Breast epithelium (tissue), 4 donors: ENCODE data around the gene TM6SF1. TPM values are rescaled to one million over a fixed set of nuclear protein-coding genes. Genes with fewer than 3 reads are reported as not detected.

Experiments
- DNase-seq, 2 donors: peaks; one replicate each; pipeline ENCODE4 v3.0.0-alpha.2; 2019; ENCODE audit warnings: low spot score in 2 of 2
- H3K27ac ChIP-seq, 2 donors: fragments of 200-600 bp; sonication (generic) in 1 of 2; one replicate each; pipeline ENCODE4 v1.5.1; 2016 to 2019; ENCODE audit warnings: mild to moderate bottlenecking in 1 of 2
- H3K27me3 ChIP-seq, 2 donors: fragments of 200-600 bp; sonication (generic) in 1 of 2; one replicate each; pipeline versions ENCODE4 v1.5.1 to v1.6.0; 2017 to 2019; ENCODE audit warnings: control low read depth in 1 of 2, mild to moderate bottlenecking in 1 of 2
- H3K36me3 ChIP-seq: fragments of 200-600 bp; one replicate; pipeline ENCODE4 v1.5.1; 2019
- H3K4me1 ChIP-seq, 2 donors: fragments of 200-600 bp; sonication (generic); one replicate each; pipeline ENCODE4 v1.5.1; 2016 to 2019; ENCODE audit warnings: control low read depth in 1 of 2
- H3K4me3 ChIP-seq, 3 donors: fragments of 200-600 bp; sonication (generic); 1 replicate in 2 of 3; 2 replicates in 1 of 3; pipeline ENCODE4 v1.5.1; 2016 to 2019; ENCODE audit warnings: mild to moderate bottlenecking in 3 of 3, moderate library complexity in 2 of 3
- H3K9me3 ChIP-seq, 2 donors: fragments of 200-600 bp; sonication (generic) in 1 of 2; one replicate each; pipeline ENCODE4 v1.5.1; 2016 to 2019; ENCODE audit warnings: control low read depth in 1 of 2
- POLR2A ChIP-seq: fragments of 450-650 bp; IDR thresholded peaks from one replicate; pipeline ENCODE4 v1.6.1; 2016; ENCODE audit warnings: antibody characterized with exemption, mild to moderate bottlenecking, moderate library complexity
- POLR2AphosphoS5 ChIP-seq, 3 donors: sonication (generic); formaldehyde crosslinking; IDR thresholded peaks; one replicate each; pipeline ENCODE4 v1.6.1; 2017; ENCODE audit warnings: antibody characterized with exemption in 3 of 3
- intact Hi-C: fragments of 100-400 bp; cut with DNase I; formaldehyde crosslinking; loops from one replicate; pipeline ENCODE4 v1.15.1; 2023; ENCODE audit warnings: low total_unique reads
- total RNA-seq, 3 donors: library from RNA; depleted of rRNA; stranded (reverse); fragments of >200 nt; gene quantifications; one replicate each; pipeline ENCODE4 v1.1.0, GENCODE V29; 2016
- TF ChIP-seq, protein P1 (sequence below), 3 donors: fragments of 450-650 bp; IDR thresholded peaks; one replicate each; pipeline ENCODE4 v1.5.1; 2016 to 2017; ENCODE audit warnings: antibody characterized with exemption in 3 of 3, mild to moderate bottlenecking in 3 of 3, moderate library complexity in 3 of 3

TM6SF1 gene
- total RNA-seq, 3 donors from 2014 or later, result 6.4 to 8.5 (median 7.3) TPM

DNA sequence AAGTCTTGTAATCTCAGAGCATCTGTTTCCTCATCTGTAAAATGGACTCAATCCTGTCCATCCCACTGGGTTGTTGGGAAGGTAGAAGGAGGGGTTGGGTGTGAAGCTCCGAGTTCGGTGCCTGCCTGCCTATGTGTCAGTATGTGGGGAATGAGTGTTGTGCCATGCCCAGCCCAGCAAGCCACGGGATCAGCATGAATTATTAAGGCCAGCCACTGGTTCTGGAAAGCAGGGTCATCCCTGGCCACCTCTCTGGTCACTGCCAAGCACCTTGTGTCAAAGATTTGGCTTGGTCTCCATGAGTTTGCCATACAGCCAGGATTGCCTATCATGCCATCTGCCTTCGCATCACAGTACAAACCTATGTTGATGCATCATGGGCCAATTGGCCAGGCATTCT is 11.5 kb downstream of the TM6SF1 start:
- Histone ChIP-seq H3K27me3 (no peaks in the 10 kb centered on the region), H3K4me3 (no peak overlapping the region), H3K9me3 (no peaks in the 10 kb centered on the region), H3K36me3 (no peaks in the 10 kb centered on the region), H3K27ac (no peak overlapping the region), H3K4me1 (no peaks in the 10 kb centered on the region)
- no peak for DNase-seq
- intact Hi-C loops, result no loop called here
- TF ChIP-seq, protein P1, sequence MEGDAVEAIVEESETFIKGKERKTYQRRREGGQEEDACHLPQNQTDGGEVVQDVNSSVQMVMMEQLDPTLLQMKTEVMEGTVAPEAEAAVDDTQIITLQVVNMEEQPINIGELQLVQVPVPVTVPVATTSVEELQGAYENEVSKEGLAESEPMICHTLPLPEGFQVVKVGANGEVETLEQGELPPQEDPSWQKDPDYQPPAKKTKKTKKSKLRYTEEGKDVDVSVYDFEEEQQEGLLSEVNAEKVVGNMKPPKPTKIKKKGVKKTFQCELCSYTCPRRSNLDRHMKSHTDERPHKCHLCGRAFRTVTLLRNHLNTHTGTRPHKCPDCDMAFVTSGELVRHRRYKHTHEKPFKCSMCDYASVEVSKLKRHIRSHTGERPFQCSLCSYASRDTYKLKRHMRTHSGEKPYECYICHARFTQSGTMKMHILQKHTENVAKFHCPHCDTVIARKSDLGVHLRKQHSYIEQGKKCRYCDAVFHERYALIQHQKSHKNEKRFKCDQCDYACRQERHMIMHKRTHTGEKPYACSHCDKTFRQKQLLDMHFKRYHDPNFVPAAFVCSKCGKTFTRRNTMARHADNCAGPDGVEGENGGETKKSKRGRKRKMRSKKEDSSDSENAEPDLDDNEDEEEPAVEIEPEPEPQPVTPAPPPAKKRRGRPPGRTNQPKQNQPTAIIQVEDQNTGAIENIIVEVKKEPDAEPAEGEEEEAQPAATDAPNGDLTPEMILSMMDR (IDR thresholded peaks at IDR 0.05), result no peak
- TF ChIP-seq POLR2AphosphoS5 (IDR thresholded peaks at IDR 0.05) (no peak), POLR2A (no peak)

DNA sequence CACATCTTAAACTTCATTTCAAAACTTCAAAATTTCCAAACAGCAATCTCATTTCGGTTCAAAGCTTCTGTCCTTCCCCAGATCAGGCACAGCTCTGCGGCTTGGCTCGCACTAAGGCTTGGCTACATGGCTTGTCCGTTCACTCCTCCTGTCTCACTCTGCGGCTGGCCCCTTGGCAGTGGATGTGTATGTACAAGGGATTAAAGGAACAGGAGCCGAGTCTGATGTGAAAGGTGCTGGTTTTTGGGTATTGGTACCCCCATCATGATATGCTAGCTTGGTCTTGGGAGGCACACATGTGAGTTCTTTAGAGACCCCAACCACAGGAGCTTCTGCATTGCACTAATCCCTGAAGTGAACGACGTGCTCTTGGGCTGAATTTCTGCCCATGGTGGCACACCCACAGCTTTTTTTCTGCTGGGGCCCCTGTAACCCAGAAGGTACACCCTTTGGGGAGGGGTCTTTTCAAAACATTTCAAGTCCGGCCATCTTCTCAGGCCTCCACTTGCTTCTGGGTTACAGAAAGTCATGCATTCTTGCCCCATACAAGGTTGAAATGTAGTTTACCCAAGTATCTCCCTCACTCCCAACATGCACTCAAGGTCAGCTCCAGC is 12.6 kb downstream of the TM6SF1 start:
- TF ChIP-seq, protein P1 (IDR thresholded peaks at IDR 0.05), result no peak
- TF ChIP-seq POLR2AphosphoS5 (IDR thresholded peaks at IDR 0.05) (no peak), POLR2A (no peak)
- no peak for DNase-seq
- Histone ChIP-seq H3K27me3 (no peaks in the 10 kb centered on the region), H3K36me3 (no peaks in the 10 kb centered on the region), H3K9me3 (no peaks in the 10 kb centered on the region), H3K27ac (no peak overlapping the region), H3K4me1 (no peaks in the 10 kb centered on the region), H3K4me3 (no peak overlapping the region)
- intact Hi-C loops, result no loop called here

DNA sequence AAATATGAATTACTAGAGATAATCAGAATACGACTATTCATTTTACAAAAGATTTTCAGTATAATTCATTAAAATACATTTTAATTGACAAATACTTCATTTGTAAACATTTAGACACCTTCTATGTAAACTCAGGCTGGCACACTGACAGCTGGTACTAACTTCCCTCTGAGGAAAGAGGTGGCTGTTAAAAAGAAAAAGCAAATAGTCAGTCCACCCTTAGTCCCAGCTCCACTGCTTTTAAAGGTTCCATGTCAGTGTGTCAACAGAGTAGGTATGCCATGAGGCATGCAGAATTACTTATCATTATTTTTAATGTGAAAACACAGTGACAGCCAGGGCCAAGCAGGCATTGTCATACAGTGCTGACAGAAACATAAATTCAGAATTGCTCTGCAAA is 16.1 kb downstream of the TM6SF1 start:
- TF ChIP-seq POLR2AphosphoS5 (IDR thresholded peaks at IDR 0.05) (no peak), POLR2A (no peak)
- TF ChIP-seq, protein P1 (IDR thresholded peaks at IDR 0.05), result no peak
- no peaks in the 10 kb centered on the region for H3K27me3 ChIP-seq
- intact Hi-C loops, result no loop called here

DNA sequence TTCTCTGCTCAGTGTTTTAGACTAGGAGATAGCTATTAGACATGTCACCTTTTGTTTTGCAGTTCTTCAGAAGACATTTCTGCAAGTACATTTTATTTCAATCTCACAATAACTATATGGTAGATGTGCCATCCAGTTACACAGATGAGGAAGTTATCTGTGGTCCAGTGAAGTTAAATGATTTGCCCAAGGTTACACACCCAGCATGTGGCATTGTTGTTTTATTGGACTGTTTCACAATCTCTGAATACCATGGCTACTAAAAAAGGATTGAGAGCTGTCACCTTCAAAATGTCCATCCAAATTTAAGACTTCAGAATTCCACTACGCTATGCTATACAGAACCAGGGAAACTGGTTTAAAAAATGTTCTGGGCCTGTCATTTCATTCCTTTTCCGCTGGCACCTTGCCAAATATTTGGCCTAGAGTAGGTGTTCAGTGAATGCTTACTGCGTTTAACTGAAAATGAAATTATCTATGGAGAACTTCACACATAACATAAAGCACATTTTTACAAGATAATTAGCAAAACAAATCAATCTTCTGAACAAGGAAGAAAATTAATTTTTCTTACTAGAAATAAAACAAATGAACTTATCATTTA is 20.2 kb downstream of the TM6SF1 start:
- TF ChIP-seq POLR2A, result no peak
- no peak for TF ChIP-seq POLR2AphosphoS5 (IDR thresholded peaks at IDR 0.05)
- TF ChIP-seq, protein P1 (IDR thresholded peaks at IDR 0.05), result no peak

More for the DNA sequence above, 16.1 kb downstream of the TM6SF1 start:
- no peaks in the 10 kb centered on the region for H3K36me3 ChIP-seq
- no peak overlapping the region for H3K4me3 ChIP-seq
- H3K9me3 ChIP-seq, result no peaks in the 10 kb centered on the region
- H3K4me1 ChIP-seq, result no peaks in the 10 kb centered on the region
- DNase-seq, result no peak
- H3K27ac ChIP-seq, result no peak overlapping the region

DNA sequence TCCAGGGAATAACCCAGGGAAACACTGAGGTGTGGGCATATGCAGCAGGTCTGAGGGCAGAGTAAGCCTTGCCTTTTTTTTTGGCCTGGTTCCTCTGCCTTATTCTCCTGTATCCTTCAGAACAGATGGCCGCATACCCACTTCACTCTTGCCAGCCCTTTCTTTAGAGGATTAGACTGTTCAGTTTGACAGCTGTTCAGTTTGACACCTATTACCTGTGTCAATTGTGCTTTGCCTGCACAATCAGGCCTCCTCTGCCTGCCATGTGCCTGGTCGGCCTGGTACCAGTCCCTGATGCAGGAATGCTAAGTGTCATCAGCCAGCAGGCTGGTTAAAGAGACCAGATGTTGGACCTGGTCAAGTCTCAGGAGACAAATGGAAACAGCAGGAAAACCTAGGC is 22.3 kb downstream of the TM6SF1 start:
- Histone ChIP-seq H3K27me3 (no peaks in the 10 kb centered on the region), H3K9me3 (no peaks in the 10 kb centered on the region), H3K36me3 (no peaks in the 10 kb centered on the region), H3K4me3 (no peak overlapping the region), H3K27ac (no peak overlapping the region), H3K4me1 (no peaks in the 10 kb centered on the region)
- TF ChIP-seq, protein P1 (IDR thresholded peaks at IDR 0.05), result no peak
- TF ChIP-seq POLR2AphosphoS5 (IDR thresholded peaks at IDR 0.05), result no peak
- TF ChIP-seq POLR2A, result no peak
- no peak for DNase-seq
- intact Hi-C loops, result no loop called here

More for the DNA sequence above, 20.2 kb downstream of the TM6SF1 start:
- no peak overlapping the region for H3K27ac ChIP-seq
- H3K4me3 ChIP-seq, result no peak overlapping the region
- no peaks in the 10 kb centered on the region for H3K27me3 ChIP-seq
- intact Hi-C loops, result no loop called here
- H3K9me3 ChIP-seq, result no peaks in the 10 kb centered on the region
- DNase-seq, result no peak
- no peaks in the 10 kb centered on the region for H3K36me3 ChIP-seq
- H3K4me1 ChIP-seq, result no peaks in the 10 kb centered on the region
